Measurements from ENCODE around the gene IRF7.
A peak's percentile ranks its signal among the peaks of the same experiment; 100 is the strongest.

IRF7 gene

DNA sequence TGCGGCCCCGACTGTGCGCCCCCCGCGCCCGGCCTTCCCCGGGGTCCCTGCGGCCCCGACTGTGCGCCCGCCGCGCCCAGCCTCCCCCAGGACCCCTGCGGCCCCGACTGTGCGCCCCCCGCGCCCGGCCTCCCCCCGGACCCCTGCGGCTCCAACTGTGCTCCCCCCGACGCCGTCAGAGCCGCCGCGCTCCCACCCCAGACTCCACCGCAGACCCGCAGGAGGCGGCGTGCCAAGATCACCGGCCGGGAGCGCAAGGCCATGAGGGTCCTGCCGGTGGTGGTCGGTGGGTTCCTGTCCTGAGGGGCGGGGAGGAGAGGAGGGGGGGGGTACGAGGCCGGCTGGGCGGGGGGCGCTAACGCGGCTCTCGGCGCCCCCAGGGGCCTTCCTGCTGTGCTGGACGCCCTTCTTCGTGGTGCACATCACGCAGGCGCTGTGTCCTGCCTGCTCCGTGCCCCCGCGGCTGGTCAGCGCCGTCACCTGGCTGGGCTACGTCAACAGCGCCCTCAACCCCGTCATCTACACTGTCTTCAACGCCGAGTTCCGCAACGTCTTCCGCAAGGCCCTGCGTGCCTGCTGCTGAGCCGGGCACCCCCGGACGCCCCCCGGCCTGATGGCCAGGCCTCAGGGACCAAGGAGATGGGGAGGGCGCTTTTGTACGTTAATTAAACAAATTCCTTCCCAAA, 24.4 kb upstream of the IRF7 start:
- DNase-seq: no peak

DNA sequence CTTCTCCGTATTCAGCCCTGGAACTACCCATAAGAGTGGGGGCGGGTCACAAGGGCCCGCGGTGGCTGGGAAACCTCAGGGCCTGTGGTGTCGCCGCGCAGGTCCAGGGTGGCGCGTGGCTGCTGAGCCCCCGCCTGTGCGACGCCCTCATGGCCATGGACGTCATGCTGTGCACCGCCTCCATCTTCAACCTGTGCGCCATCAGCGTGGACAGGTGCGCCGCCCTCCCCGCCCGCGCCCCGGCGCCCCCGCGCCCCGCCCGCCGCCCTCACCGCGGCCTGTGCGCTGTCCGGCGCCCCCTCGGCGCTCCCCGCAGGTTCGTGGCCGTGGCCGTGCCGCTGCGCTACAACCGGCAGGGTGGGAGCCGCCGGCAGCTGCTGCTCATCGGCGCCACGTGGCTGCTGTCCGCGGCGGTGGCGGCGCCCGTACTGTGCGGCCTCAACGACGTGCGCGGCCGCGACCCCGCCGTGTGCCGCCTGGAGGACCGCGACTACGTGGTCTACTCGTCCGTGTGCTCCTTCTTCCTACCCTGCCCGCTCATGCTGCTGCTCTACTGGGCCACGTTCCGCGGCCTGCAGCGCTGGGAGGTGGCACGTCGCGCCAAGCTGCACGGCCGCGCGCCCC, 23.7 kb upstream of the IRF7 start:
- DNase-seq: no peak

DNA sequence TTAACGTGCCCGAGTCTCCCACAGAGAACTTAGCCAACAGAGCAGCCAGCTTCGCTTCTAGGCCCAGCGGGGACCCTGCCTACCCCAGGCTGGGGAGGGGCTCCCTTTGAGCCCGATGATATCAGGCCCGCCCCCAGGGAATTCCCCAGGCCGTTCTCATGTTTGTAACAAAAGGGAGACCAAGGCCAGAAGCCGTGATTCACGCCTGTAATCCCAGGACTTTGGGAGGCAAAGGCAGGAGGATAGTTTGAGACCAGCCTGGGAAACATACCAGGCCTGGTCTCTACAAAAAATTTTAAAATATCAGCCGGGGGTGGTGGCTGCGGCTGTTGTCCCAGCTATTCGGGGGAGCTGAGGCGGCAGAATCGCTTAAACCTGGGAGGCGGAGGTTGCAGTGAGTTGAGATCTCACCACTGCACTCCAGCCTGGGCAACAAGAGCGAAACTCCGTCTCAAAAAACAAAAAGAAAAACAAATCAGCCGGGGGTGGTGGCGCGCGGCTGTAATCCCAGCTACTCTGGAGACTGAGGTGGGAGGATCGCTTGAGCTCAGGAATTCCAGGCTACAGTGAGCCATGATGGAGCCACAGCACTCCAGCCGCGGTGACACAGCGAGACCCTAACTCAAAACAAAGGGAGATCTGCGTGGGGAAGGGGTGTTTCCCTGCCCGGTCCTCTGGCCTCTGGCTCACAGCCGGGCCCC, 23.0 kb upstream of the IRF7 start:
- DNase-seq: no peak

DNA sequence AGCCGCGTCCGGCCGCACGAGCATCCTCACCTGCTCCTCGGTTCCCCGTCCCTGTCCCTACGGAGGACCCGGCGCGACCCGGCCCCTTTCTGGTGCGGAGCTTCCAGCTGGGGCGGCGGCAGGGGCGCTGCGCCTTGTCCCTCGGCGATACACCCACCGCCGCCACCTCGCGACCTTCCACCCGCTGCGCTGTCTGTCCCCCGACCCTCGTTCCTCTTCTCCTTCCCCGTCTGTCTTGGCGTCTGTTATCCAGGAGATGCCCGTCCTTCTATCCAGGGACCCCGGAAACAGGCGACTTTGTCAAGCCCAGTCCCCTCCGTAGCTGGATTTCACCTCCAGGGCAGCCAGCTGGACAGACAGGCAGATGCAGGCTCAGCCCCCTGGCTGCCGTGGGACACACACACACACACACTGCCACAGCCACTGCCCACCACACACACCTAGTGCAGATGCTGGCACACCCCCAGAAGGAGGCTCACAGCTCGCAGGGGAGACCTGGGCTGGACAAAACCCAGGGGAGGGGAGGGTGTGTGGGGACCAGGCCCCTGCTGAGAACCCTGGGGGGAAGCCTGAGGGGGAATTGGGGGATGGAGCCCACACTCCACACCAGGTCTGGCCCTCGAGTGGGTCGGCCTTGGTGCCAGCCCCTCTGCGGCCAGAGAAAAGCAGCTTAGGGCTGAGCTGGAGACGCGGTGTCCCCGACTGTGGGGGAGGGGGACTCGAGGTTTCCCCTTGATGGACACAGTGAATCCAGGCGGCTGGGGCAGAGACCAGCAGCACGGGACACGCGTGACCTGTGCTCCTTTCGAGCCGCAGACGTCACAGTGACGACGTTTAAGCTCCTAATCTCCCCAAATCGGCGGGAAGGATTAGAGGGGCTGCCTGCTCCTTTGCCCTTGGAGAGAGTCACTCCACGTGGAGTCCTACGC, 22.1 kb upstream of the IRF7 start:
- no peak for DNase-seq

DNA sequence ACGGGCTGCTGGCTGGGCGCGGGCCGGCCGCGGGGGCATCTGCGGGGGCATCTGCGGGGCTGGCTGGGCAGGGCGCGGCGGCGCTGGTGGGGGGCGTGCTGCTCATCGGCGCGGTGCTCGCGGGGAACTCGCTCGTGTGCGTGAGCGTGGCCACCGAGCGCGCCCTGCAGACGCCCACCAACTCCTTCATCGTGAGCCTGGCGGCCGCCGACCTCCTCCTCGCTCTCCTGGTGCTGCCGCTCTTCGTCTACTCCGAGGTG, 21.5 kb upstream of the IRF7 start:
- no peak for DNase-seq

DNA sequence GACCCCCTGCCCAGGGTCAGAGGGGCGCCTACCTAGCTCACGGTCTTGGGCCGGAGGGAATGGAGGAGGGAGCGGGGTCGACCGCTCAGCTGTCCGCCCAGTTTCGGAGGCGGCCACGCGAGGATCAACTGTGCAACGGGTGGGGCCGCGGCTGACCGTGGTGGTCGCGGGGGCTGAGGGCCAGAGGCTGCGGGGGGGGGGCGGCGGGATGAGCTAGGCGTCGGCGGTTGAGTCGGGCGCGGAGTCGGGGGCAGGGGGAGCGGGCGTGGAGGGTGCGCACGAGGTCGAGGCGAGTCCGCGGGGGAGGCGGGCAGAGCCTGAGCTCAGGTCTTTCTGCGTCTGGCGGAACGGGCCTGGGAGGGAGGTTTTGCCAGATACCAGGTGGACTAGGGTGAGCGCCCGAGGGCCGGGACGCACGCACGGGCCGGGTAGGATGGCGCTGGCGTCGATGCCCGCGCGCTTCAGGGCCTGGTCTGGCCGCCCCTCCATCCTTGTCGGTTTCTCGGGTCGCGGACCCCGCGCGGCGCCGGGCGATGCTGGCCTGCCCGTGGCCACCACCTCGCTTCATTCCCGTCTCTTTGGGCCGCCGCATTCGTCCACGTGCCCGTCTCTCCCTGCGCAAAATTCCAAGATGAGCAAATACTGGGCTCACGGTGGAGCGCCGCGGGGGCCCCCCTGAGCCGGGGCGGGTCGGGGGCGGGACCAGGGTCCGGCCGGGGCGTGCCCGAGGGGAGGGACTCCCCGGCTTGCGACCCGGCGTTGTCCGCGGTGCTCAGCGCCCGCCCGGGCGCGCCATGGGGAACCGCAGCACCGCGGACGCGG, 21.0 kb upstream of the IRF7 start, which contains the start of gene DRD4:
Gene DRD4, plus strand, starts transcription at position 759 of the 822 bp plus-strand sequence. Its CDS starts 36 bp downstream, at position 795.
- DNase-seq: no peak

DNA sequence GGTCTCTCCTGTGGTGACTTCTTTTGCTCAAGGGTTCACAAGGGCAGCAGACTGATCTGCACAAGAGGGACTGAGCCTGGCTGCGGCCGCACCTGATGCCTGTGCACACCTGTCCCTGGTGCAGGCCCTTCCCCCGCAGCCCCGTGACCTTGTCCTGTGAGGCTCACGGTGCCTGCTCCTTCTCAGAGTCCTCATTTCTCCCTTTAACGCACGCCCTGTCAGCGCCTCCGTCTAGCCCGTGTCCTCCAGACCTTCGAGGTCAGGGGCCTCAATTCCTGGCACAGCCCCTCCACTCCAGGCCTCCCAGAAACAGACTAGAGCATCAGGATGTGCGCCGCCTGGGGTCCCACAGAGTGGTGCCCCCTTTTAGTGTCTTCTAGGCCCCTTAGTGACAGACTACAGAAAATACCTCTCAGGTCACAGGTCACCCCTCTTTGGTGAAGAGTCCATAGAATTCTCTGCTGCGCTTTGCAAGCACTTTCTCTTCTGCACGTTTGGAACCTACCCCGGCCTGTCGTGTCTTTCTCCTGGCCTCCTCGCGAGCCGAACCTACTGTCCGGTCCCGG, 20.3 kb upstream of the IRF7 start:
- no peak for DNase-seq

DNA sequence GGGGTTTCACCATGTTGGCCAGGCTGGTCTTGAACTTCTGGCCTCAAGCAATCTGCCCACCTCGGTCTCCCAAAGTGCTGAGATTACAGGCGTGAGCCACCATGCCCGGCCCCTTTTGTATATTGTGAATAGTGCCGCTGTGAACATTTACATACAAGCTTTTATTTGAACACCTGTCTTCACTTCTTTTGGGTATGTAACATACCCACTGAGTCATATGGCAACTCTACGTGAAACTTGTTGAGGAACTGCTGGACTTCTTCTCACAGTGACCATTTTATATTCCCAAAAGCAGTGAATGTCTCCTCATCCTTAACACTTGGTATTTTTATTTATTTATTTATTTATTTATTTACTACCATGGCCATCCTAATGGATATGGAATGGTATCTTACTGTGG, 15.1 kb upstream of the IRF7 start:
- DNase-seq: no peak

DNA sequence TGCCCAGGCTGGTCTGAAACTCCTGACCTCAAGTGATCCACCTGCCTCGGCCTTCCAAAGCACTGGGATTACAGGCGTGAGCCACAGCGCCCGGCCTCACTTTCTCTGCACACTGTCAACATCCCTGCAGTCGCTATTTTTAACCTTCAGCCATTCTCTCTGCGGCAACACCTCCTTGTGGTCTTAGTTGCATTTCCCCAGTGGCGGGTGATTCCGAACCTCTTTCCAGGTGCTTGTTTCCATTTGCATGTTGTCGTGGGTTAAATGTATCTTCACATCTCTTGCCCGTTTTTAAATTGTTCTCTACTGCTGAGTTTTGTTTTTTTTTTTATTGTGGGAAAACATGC, 13.5 kb upstream of the IRF7 start:
- DNase-seq: peak; percentile 37

DNA sequence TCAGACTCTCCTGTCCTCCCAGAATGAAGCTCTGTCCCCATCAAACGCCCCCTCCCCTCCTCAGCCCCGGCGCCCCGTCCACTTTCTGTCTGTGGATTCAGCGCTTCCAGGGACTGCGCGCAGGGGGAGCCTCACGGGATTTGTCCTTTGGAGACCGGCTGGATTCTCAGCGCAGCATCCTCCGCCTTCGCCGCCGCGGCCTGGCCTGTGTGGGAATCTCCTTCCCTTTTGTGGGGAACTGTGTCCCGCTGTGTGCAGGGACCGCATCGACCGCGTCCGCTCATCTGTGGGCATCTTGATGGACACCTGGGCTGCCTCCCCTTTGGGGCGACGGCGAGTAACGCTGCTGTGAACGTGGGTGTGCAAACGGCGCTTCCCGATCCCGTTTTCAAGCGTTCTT, 12.3 kb upstream of the IRF7 start:
- no peak for DNase-seq

DNA sequence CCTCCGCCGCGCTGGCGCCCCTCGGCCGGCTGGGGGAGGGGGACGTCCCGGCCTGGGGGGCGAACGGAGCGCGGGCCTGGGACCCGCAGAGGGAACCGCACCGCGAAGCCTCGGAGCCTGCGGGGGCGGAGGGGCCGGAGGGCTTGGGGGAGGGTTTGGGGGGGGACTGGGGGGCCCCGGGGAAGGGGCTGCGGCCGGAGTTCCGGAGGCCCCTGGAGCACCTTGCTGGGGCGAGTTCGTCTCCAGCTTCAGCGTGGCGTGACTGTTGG, 11.5 kb upstream of the IRF7 start:
- DNase-seq: no peak

DNA sequence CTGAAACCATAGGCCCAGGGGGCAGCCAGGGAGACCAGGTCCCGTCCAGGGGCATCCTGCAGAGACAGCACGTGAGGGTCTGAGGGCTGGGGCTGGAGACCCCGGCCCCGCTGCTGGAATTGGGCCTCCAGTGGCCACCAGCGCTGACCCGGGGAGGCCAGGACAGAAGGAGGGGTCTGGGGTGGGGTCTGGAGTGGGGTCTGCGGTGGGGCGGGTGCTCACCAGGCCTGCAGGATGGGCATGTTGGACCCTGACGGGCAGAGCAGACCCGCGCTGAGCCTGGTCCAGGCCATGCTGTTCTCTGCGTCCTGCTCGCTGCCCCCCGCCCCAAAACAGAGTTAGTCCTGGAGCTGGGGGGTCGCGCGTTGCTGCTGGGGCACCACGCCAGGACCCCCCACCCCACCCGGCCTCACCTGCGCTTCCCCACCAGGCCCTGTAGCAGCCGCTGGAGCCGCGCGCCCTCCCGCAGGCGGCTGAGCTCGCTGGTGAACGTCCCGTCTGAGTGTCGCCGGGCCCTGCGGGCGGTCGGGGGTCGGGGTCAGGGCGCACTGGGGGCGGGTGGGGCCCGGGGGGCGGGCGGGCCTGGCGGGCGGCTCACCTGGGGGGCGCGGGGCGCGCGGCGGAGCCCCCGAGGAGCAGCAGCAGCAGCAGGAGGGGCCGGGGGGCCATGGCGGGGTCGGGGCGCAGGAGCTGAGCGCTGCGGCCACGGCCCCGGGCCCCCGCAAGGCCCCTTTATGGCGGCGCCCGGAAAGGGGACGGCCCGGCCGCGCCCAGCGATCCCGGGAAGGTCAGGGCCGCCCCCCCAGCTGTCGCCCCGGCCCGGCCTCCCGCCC, 10.9 kb upstream of the IRF7 start, which contains the start of gene SCT:
Gene SCT, minus strand, starts transcription at position 707 of the 833 bp plus-strand sequence. Its CDS starts 38 bp downstream, at position 669.
- DNase-seq: no peak

DNA sequence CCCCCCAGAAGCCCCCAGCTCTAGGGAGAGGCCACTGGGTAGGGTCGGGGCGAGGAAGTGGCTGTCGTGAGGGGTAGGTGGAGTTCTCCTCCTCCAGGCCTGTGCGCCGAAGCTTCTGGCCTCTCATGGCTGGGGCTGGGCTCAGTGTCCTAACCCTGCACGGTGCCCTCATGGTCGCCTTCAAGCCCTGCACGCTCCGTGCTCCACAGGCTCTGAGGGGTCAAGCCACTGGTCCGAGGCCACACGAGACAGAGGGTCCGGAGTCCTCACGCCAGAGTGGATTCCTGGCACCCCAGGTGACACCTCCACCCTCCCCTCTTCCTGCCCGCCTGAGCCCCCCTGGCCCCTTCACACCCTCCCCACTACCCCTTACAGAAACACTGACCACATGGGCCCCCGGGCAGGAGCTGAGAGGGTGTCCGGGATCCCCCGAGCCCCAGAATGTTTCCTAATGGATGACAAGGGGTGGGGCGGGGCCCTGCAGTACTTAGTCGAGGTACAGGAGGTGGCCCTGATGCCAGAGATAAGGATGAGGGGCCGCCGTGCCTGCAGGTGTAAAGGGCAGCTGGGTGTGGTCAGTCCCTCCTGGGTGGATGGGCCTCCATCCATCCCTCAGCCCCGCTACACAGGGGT, 10.0 kb upstream of the IRF7 start:
- DNase-seq: no peak

DNA sequence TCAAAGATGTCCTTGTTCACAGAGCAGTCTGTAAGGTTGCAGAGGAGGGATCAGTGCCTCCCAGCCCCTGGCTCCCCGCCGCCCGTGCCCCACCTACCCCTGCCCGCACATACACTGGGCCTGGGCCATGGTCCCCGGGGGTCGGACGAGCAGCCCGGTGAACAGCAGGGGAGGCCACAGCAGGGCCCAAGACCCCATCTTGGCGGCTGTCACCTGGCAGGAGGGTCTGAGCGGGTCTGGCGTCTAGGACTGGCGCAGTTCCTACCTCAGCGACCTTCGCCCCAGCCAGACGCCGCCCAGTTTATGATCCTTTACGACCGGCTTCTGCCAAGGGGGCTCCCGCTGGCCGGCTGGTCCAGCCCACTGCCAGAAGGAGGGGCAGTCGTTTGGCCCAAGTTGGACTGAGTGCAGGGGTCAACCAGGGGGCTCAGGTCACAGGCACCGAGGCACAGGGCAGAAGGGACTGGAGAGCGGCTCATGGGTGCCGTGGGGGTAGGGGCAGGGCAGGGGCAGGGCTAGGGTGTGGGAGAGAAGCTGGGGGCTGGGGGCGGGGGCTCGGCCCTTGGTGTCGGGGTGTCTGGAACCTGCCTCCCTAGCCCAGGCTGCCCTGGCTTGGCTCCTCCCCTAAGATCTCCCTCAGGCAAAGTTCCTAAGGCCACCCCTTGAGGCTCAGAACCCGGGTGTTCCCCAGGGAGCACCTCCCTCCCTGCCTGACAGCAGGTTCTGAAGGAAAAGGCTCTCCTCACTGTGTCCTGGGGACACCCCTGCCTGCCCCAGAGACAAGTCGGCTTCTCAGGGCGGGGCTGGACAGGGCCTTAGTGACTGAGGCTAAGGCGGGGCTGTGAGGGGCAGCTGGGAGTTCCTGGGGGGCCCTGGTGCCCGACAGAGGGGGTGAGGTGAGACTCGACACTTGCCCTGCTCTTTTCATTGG, 9.2 kb upstream of the IRF7 start, which contains the start of gene CDHR5:
Gene CDHR5, minus strand, starts transcription at position 251 of the 931 bp plus-strand sequence. Its CDS starts 53 bp downstream, at position 198.
- no peak for DNase-seq

DNA sequence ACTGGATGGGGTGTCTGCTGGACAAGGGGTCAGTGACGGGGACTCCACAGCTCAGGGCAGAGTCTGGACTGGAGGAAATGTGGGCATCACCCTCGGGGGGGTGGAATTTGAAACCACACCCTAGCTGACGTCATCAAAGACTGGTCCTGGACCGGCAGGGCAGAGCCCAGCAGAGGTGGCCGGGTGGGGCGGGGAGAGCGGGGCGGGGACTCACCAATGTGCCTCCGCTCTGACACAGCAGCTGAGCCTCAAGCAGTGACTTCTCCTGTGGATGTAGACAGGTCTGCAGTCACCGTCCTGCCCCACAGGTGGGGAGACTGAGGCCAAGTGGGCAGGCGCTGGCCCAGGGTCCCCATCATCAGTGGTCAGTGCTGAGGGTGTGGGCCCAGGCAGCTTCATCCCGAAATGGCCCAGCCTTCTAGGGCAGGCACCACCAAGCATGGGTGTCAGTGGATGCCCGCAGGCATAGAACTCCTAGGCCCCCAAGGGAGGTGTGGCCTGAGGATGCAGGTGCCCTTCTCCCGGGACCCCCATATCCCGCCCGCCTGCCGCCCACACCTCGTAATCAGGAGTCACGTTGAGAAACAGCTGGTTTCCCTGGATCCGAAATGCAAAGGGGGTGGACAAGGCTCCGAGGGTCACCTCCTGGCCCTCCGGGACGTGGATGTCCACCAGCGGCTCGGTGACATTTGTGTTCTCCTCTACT, 8.4 kb upstream of the IRF7 start:
- DNase-seq: no peak

DNA sequence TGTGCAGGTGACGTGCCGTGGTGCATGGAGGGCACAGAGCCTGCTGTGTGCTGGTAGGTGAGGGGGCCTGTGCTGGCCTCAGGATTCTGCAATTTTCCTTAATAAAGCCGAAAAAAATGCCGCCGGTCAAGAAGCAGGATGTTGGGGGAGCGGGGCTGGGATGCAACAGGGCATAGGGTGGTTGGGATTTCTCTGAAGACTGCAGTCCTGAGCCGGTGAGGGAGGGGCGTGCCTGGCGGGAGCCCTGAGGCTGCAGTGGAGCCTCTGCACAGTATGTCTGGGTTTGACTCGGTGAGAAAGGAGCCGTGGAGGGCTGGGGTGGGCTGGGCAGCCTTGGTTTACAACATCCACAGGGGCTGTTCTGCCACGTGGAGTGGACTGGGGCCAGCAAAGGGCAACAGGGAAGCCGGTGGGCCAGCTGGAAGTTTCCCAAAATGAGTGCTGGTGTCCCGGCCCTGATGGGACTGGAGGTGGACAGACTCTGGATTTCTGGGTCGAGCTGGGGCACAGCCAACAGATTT, 7.7 kb upstream of the IRF7 start:
- DNase-seq: no peak

DNA sequence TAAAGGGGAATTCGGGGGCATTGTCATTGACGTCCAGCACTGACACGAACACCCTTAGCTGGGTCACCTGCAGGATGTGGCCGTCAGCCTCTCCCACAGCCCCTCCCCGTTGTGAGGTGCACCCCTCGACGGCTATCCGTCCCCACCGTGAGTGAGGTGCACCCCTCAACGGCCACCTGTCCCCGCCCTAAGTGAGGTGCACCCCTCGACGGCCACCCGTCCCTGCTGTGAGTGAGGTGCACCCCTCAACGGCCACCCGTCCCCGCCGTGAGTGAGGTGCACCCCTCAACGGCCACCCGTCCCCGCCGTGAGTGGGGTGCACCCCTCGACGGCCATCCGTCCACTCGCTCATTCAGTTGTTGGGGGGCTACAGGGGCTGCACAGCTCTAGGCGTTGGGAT, 6.1 kb upstream of the IRF7 start:
- DNase-seq: no peak

DNA sequence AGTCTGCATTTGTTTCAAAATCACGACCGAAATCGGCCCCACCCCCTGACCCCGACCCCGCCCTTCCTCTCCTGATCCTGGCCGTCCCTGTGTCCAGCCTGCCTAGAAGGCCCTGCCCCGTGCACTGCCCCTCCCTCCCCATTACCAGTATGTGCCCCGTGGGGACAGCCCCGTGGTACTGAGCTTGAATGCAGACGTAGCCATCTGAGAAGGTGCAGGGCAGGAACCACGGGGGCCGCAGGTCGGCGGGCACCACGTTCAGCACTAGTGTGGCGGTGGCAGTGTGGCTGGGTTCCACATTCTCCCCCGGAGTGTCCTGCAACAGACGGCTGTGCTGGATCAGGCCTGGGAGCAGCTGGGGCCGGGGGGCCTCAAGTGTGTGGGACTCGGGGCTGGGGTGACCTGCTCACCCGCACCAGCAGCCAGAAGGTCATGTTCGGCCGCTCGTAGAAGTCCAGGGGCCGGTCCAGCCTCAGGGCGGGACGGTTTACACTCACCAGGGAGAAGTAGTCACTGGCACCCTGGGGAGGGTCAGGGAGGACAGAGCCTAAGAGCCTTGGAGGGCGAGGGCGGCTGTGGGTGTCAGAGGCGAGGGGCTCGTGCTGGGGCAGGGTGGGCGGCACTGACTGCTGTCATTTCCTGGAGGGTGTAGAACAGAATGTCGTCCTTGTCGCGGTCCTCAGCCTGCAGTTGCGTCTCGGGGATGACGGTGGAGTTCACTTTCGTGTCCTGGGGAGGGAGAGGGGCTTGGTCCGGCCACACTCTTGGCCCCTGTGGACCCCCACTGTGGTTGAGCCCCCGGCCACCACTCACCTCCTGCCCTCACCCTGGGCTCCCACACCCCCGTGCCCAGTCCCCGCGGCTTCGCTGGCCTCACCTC, 5.4 kb upstream of the IRF7 start:
- no peak for DNase-seq

Measured in activated CD4-positive, alpha-beta T cell treated with anti-CD3 and anti-CD28 coated beads, Interleukin-10, Interleukin-2, amounts not matched to agents 100 ng/mL and 50 ng/mL, durations not matched to agents 16 hours and 8 hours (primary cell).